Raji (cell line): Measurements from ENCODE around the gene TNRC18.

ENCODE experiments used
- POLR2A ChIP-seq: IDR thresholded peaks from 2 replicates; pipeline ENCODE4 v1.6.1; 2011; ENCODE audit warnings: low read depth, low read length, control low read depth; ENCODE audit not compliant: insufficient read depth

The TNRC18 gene

GRCh38 chr7:5333121-5334045 is 90.3 kb downstream of the TNRC18 start:
- no peak for TF ChIP-seq POLR2A

GRCh38 chr7:5332579-5332978 is 91.1 kb downstream of the TNRC18 start:
- no peak for TF ChIP-seq POLR2A

GRCh38 chr7:5330288-5330687 is 93.3 kb downstream of the TNRC18 start:
- no peak for TF ChIP-seq POLR2A

GRCh38 chr7:5324961-5325360 is 98.7 kb downstream of the TNRC18 start:
- TF ChIP-seq POLR2A = no peak

- no peak for TF ChIP-seq POLR2A
These were observed 100.8 kb downstream of the TNRC18 start for GRCh38 chr7:5322621-5323410.

GRCh38 chr7:5320802-5321396 is 102.7 kb downstream of the TNRC18 start:
- TF ChIP-seq POLR2A = no peak

GRCh38 chr7:5320391-5320790 is 103.2 kb downstream of the TNRC18 start:
- TF ChIP-seq POLR2A = no peak

GRCh38 chr7:5315761-5316160 is 107.9 kb downstream of the TNRC18 start:
- no peak for TF ChIP-seq POLR2A

- TF ChIP-seq POLR2A = no peak
These were observed 108.8 kb downstream of the TNRC18 start for GRCh38 chr7:5314864-5315263.

GRCh38 chr7:5310822-5311405 is 112.7 kb downstream of the TNRC18 start:
- no peak for TF ChIP-seq POLR2A

- TF ChIP-seq POLR2A = no peak
These were observed 114.5 kb downstream of the TNRC18 start for GRCh38 chr7:5309146-5309545.

- TF ChIP-seq POLR2A = no peak
These were observed 119.8 kb downstream of the TNRC18 start for GRCh38 chr7:5303591-5304505.

- no peak for TF ChIP-seq POLR2A
These were observed 120.6 kb downstream of the TNRC18 start for GRCh38 chr7:5303061-5303460.

GRCh38 chr7:5302577-5302976 is 121.1 kb downstream of the TNRC18 start:
- TF ChIP-seq POLR2A = no peak
